GM19438 (cell line): ENCODE results near the gene FGFBP2.
"Not testable (repeated sequence)": the region's sequence is repeated elsewhere in the genome, so short reads cannot be mapped to it uniquely, and the experiment has no call there.

Experiments
- ATAC-seq: cut with Tn5 transposase; IDR thresholded peaks from one replicate; pipeline ENCODE4 v1.9.1; 2021; ENCODE audit warnings: low read depth; ENCODE audit not compliant: unreplicated experiment

The FGFBP2 gene

GRCh38 chr4:15934259-15934658 is 28.7 kb downstream of the FGFBP2 start:
- ATAC-seq, result no peak

GRCh38 chr4:15931451-15932210 is 31.3 kb downstream of the FGFBP2 start:
- no peak for ATAC-seq

- no peak for ATAC-seq
Observed at GRCh38 chr4:15930314-15930713, 32.7 kb downstream of the FGFBP2 start.

- ATAC-seq, result no peak
Observed at GRCh38 chr4:15929540-15929939, 33.4 kb downstream of the FGFBP2 start.

GRCh38 chr4:15928883-15929282 is 34.1 kb downstream of the FGFBP2 start:
- no peak for ATAC-seq

GRCh38 chr4:15926486-15926885 is 36.5 kb downstream of the FGFBP2 start:
- ATAC-seq, result no peak

GRCh38 chr4:15925830-15926229 is 37.1 kb downstream of the FGFBP2 start:
- no peak for ATAC-seq

- no peak for ATAC-seq
Observed at GRCh38 chr4:15921592-15921932, 41.4 kb downstream of the FGFBP2 start.

GRCh38 chr4:15920723-15921591 is 42.0 kb downstream of the FGFBP2 start:
- ATAC-seq, result no peak

GRCh38 chr4:15918484-15919129 is 44.4 kb downstream of the FGFBP2 start:
- no peak for ATAC-seq

GRCh38 chr4:15917297-15917696 is 45.7 kb downstream of the FGFBP2 start:
- ATAC-seq, result no peak

- ATAC-seq, result not testable (repeated sequence)
Observed at GRCh38 chr4:15916358-15916757, 46.6 kb downstream of the FGFBP2 start.

- no peak for ATAC-seq
Observed at GRCh38 chr4:15914736-15915135, 48.2 kb downstream of the FGFBP2 start.

- ATAC-seq, result no peak
Observed at GRCh38 chr4:15914291-15914690, 48.7 kb downstream of the FGFBP2 start.

- no peak for ATAC-seq
Observed at GRCh38 chr4:15913631-15913970, 49.4 kb downstream of the FGFBP2 start.

GRCh38 chr4:15912961-15913630 is 49.9 kb downstream of the FGFBP2 start:
- ATAC-seq, result no peak

GRCh38 chr4:15912236-15912635 is 50.7 kb downstream of the FGFBP2 start:
- ATAC-seq, result no peak
